NAMALWA (cell line): ENCODE data around the gene CTAG2.
"Not testable (repeated sequence)": the region's sequence is repeated elsewhere in the genome, so short reads cannot be mapped to it uniquely, and the experiment has no call there.

ENCODE experiments used
- DNase-seq: peaks from one replicate; pipeline ENCODE4 v3.0.0-alpha.2; 2015; ENCODE audit warnings: low spot score

CTAG2 gene

GRCh38 chrX:154653413-154653812, at the start of gene CTAG2:
Gene CTAG2, minus strand, starts transcription at chrX:154653579. Its CDS starts 64 bp downstream, at chrX:154653515.
- not testable (repeated sequence) for DNase-seq

- DNase-seq, result no peak
These were observed 45.4 kb upstream of the CTAG2 start for GRCh38 chrX:154698630-154699248.

GRCh38 chrX:154696676-154697045, 43.3 kb upstream of the CTAG2 start:
- no peak for DNase-seq

GRCh38 chrX:154695911-154696675, 42.7 kb upstream of the CTAG2 start:
- DNase-seq, result no peak

- DNase-seq, result no peak
These were observed 40.0 kb upstream of the CTAG2 start for GRCh38 chrX:154693394-154693793.

- not testable (repeated sequence) for DNase-seq
These were observed 37.1 kb upstream of the CTAG2 start for GRCh38 chrX:154690438-154690837.

GRCh38 chrX:154672084-154672483, 18.7 kb upstream of the CTAG2 start:
- not testable (repeated sequence) for DNase-seq

GRCh38 chrX:154670848-154671247, 17.5 kb upstream of the CTAG2 start:
- DNase-seq, result not testable (repeated sequence)

GRCh38 chrX:154661899-154662298, 8.5 kb upstream of the CTAG2 start:
- peak; percentile 5 for DNase-seq

- no peak for DNase-seq
These were observed 7.8 kb upstream of the CTAG2 start for GRCh38 chrX:154661170-154661569.

- DNase-seq, result no peak
These were observed 7.2 kb upstream of the CTAG2 start for GRCh38 chrX:154660541-154660940.

GRCh38 chrX:154658957-154659356, 5.6 kb upstream of the CTAG2 start:
- DNase-seq, result no peak

- no peak for DNase-seq
These were observed 4.8 kb upstream of the CTAG2 start for GRCh38 chrX:154658187-154658586.

GRCh38 chrX:154657226-154657805, 3.9 kb upstream of the CTAG2 start:
- no peak for DNase-seq

GRCh38 chrX:154655786-154656185, 2.4 kb upstream of the CTAG2 start:
- no peak for DNase-seq

- DNase-seq, result no peak
These were observed 2.0 kb upstream of the CTAG2 start for GRCh38 chrX:154655346-154655745.

GRCh38 chrX:154654925-154655324, 1.5 kb upstream of the CTAG2 start:
- DNase-seq, result no peak

- DNase-seq, result no peak
These were observed 993 bp upstream of the CTAG2 start for GRCh38 chrX:154654372-154654771.

GRCh38 chrX:154653048-154653401, 354 bp downstream of the CTAG2 start:
- DNase-seq, result no peak

- DNase-seq, result no peak
These were observed 900 bp downstream of the CTAG2 start for GRCh38 chrX:154652311-154653047.

GRCh38 chrX:154650221-154650510, 3.2 kb downstream of the CTAG2 start:
- DNase-seq, result no peak

GRCh38 chrX:154649503-154650220, 3.7 kb downstream of the CTAG2 start:
- DNase-seq, result no peak
